ENCODE data around the gene WIPF3.

DNA sequence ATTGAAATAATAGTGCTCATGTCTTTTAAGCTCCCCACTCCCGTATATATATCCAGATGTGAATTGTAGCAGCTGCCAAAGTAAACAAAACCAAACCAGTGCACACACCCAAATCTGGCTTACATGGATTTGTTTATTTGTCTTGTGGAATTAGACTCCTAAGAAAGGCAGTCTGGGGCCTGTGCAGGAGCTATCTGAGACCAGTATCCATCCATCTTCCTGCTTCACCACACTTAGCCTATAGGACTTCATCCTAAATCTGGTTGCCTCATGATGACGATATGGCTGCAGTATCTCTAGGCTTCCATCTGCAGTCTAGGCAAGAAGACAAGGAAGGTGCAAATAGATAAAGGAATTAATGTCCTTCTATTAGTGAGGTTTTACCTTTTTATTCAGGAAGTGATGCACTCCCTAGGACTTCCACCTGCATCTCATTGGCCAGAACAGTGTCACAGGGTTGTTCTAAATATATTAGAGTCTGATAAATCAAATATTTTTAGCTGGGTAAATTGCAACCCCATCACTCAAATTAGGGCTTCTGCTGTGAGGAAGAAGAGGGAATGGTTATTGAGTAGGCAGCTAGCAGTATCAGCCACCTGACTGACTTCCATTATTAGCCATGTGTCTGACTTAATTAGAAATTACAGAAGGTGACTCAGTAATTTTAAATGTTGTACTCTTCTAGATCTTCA lies 6.0 kb downstream of the WIPF3 start:
- no peak for TF ChIP-seq ZNF274 (IDR thresholded peaks at IDR 0.05; ENCODE audit: low read depth, low read length)
- no peak for TF ChIP-seq YY1 (IDR thresholded peaks at IDR 0.05; ENCODE audit: insufficient read depth, insufficient read length)
